ENCODE results near the gene PTGES3. TPM values are rescaled to one million over a fixed set of nuclear protein-coding genes. Genes with fewer than 3 reads are reported as not detected.

Gene PTGES3
- total RNA-seq, 1 donor from 2014 or later = 298 TPM

- Histone ChIP-seq H3K9me3 (ENCODE audit: low read depth) (no peaks in the 10 kb centered on the region), H3K9ac (no peak overlapping the region), H2AFZ (replicated peaks) (no peak overlapping the region), H3K4me2 (no peak overlapping the region), H3K4me3 (no peak overlapping the region), H3K27ac (no peak overlapping the region), H3K4me1 (peaks cover 6% of the 10 kb centered on the region), H3K27me3 (no peaks in the 10 kb centered on the region), H3K79me2 (ENCODE audit: low read depth) (peaks cover 100% of the 10 kb centered on the region), H4K20me1 (ENCODE audit: low read depth) (peaks cover 89% of the 10 kb centered on the region), H3K36me3 (peaks cover 12% of the 10 kb centered on the region), H3F3A (ENCODE audit: low read depth) (peaks cover 18% of the 10 kb centered on the region)
- DNase-seq (ENCODE audit: low spot score) = no peak
- H3K27me3 Mint-ChIP-seq (ENCODE audit: insufficient read depth, low read depth) = peaks cover 2% of the 10 kb centered on the region
- H3K27ac Mint-ChIP-seq = no peak overlapping the region
- H3K4me3 Mint-ChIP-seq = no peak overlapping the region
- H3K4me1 Mint-ChIP-seq = peaks cover 18% of the 10 kb centered on the region
- peaks cover 3% of the 10 kb centered on the region for H3K9me3 Mint-ChIP-seq
- no peak for TF ChIP-seq EZH2 (IDR thresholded peaks at IDR 0.05)
- no peak for TF ChIP-seq CTCF (IDR thresholded peaks at IDR 0.05)
- TF ChIP-seq EZH2phosphoT487 (IDR thresholded peaks at IDR 0.05) = no peak
- peaks cover 30% of the 10 kb centered on the region for H3K36me3 Mint-ChIP-seq
These were observed 8.1 kb downstream of the PTGES3 start for GRCh38 chr12:56679883-56680575.

- H3K27ac ChIP-seq = peak overlapping the region; percentile 25
- Mint-ChIP-seq H3K4me1 (peaks cover 6% of the 10 kb centered on the region), H3K27ac (no peak overlapping the region), H3K36me3 (peaks cover 21% of the 10 kb centered on the region), H3K4me3 (no peak overlapping the region), H3K9me3 (peaks cover under 1% of the 10 kb centered on the region), H3K27me3 (ENCODE audit: insufficient read depth, low read depth) (peaks cover 2% of the 10 kb centered on the region)
- no peak overlapping the region for H3K9ac ChIP-seq
- peaks cover under 1% of the 10 kb centered on the region for H3K36me3 ChIP-seq
- H3K4me2 ChIP-seq = no peak overlapping the region
- H3K9me3 ChIP-seq (ENCODE audit: low read depth) = no peaks in the 10 kb centered on the region
- peaks cover 100% of the 10 kb centered on the region for H3K79me2 ChIP-seq (ENCODE audit: low read depth)
- no peaks in the 10 kb centered on the region for H3K4me1 ChIP-seq
- TF ChIP-seq EZH2phosphoT487 (IDR thresholded peaks at IDR 0.05) (no peak), CTCF (IDR thresholded peaks at IDR 0.05) (no peak), EZH2 (IDR thresholded peaks at IDR 0.05) (no peak)
- no peak for DNase-seq (ENCODE audit: low spot score)
- H3K4me3 ChIP-seq = no peak overlapping the region
- peaks cover 20% of the 10 kb centered on the region for H3F3A ChIP-seq (ENCODE audit: low read depth)
- peaks cover 85% of the 10 kb centered on the region for H4K20me1 ChIP-seq (ENCODE audit: low read depth)
- H2AFZ ChIP-seq (replicated peaks) = no peak overlapping the region
- H3K27me3 ChIP-seq = no peaks in the 10 kb centered on the region
These were observed 9.2 kb downstream of the PTGES3 start for GRCh38 chr12:56678852-56679251.

- Mint-ChIP-seq H3K4me3 (no peak overlapping the region), H3K27me3 (ENCODE audit: insufficient read depth, low read depth) (no peaks in the 10 kb centered on the region), H3K9me3 (no peaks in the 10 kb centered on the region), H3K4me1 (peaks cover 5% of the 10 kb centered on the region), H3K27ac (no peak overlapping the region), H3K36me3 (peaks cover 25% of the 10 kb centered on the region)
- peaks cover 21% of the 10 kb centered on the region for H3F3A ChIP-seq (ENCODE audit: low read depth)
- no peaks in the 10 kb centered on the region for H3K9me3 ChIP-seq (ENCODE audit: low read depth)
- H3K36me3 ChIP-seq = peaks cover 5% of the 10 kb centered on the region
- H2AFZ ChIP-seq (replicated peaks) = no peak overlapping the region
- H4K20me1 ChIP-seq (ENCODE audit: low read depth) = peaks cover 91% of the 10 kb centered on the region
- peak overlapping the region; percentile 41 for H3K27ac ChIP-seq
- no peak overlapping the region for H3K4me3 ChIP-seq
- no peaks in the 10 kb centered on the region for H3K27me3 ChIP-seq
- no peak for TF ChIP-seq EZH2 (IDR thresholded peaks at IDR 0.05)
- no peak for TF ChIP-seq CTCF (IDR thresholded peaks at IDR 0.05)
- TF ChIP-seq EZH2phosphoT487 (IDR thresholded peaks at IDR 0.05) = no peak
- H3K4me2 ChIP-seq = no peak overlapping the region
- H3K4me1 ChIP-seq = no peaks in the 10 kb centered on the region
- DNase-seq (ENCODE audit: low spot score) = no peak
- peaks cover 100% of the 10 kb centered on the region for H3K79me2 ChIP-seq (ENCODE audit: low read depth)
- H3K9ac ChIP-seq = no peak overlapping the region
These were observed 10.4 kb downstream of the PTGES3 start for GRCh38 chr12:56677680-56678079.
